B cell (primary cell): ENCODE results near the gene POLR1H.

Source experiments
- CTCF ChIP-seq: fragments of 200-600 bp; IDR thresholded peaks from one replicate; pipeline ENCODE4 v1.8.0; 2022; ENCODE audit warnings: antibody characterized with exemption, mild to moderate bottlenecking
- EZH2 ChIP-seq: IDR thresholded peaks from 2 replicates; pipeline ENCODE4 v1.6.1; 2012; ENCODE audit warnings: borderline replicate concordance, low read depth, mild to moderate bottlenecking, moderate library complexity, low read length; ENCODE audit not compliant: insufficient read depth, poor library complexity, severe bottlenecking

DNA sequence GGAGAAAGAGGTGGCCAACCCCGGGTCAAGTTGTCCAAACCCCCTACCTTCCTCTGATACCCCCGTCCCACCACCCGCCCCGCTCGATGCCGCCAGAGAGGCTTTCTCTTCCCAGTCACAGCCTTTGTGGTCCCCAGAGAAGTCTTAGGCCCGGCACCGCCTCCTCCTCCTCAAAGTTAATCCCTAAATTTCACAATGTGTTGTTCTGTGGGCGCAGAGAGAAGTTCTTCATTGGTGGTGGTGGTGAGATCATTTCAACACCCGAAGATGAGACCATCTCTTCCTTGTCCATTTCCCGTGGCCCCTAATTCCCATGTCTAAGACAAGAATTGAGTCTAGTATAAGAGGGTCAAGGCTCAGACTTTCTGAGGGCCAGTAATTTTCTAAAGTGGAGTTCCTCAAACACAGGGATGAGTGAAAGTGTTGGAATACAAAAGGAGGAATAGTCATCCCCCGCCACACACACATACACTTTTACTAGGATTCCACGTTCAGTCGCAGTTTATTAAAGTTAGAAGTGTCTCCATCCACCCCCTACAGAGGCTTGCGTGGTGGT, 41.4 kb downstream of the POLR1H start:
- TF ChIP-seq CTCF (no peak), EZH2 (no peak)
